ENCODE data around the gene LCAT.
A peak's percentile ranks its signal among the peaks of the same experiment; 100 is the strongest.

LCAT gene

GRCh38 chr16:67943619-67944504 lies at the start of gene LCAT:
LCAT (minus strand) TSS chr16:67944120; CDS start chr16:67944101, 19 bp downstream.
- Histone ChIP-seq H3K36me3 (replicated peaks; ENCODE audit: low read depth, low read length) (peaks cover 42% of the 10 kb centered on the region), H3K4me1 (ENCODE audit: low read length) (no peaks in the 10 kb centered on the region), H3K9ac (ENCODE audit: low read length) (no peak within 1 kb of the TSS), H4K20me1 (ENCODE audit: insufficient read depth, low read length) (peaks cover 18% of the 10 kb centered on the region; the same call in 1 of the 2 replicates), H3K27me3 (ENCODE audit: low read depth, low read length) (no peaks in the 10 kb centered on the region), H3K4me2 (ENCODE audit: low read length) (no peak within 1 kb of the TSS), H3K27ac (ENCODE audit: low read length) (no peak within 1 kb of the TSS), H3K9me3 (ENCODE audit: insufficient read depth, low read length) (no peaks in the 10 kb centered on the region), H3K79me2 (ENCODE audit: low read length) (peaks cover 6% of the 10 kb centered on the region; the same call in 1 of the 2 replicates), H3K4me3 (ENCODE audit: low read length) (no peak within 1 kb of the TSS), H2AFZ (ENCODE audit: low read depth, low read length) (no peak within 1 kb of the TSS)
- no peak for TF ChIP-seq EZH2phosphoT487 (IDR thresholded peaks at IDR 0.05; ENCODE audit: low read depth)

DNA sequence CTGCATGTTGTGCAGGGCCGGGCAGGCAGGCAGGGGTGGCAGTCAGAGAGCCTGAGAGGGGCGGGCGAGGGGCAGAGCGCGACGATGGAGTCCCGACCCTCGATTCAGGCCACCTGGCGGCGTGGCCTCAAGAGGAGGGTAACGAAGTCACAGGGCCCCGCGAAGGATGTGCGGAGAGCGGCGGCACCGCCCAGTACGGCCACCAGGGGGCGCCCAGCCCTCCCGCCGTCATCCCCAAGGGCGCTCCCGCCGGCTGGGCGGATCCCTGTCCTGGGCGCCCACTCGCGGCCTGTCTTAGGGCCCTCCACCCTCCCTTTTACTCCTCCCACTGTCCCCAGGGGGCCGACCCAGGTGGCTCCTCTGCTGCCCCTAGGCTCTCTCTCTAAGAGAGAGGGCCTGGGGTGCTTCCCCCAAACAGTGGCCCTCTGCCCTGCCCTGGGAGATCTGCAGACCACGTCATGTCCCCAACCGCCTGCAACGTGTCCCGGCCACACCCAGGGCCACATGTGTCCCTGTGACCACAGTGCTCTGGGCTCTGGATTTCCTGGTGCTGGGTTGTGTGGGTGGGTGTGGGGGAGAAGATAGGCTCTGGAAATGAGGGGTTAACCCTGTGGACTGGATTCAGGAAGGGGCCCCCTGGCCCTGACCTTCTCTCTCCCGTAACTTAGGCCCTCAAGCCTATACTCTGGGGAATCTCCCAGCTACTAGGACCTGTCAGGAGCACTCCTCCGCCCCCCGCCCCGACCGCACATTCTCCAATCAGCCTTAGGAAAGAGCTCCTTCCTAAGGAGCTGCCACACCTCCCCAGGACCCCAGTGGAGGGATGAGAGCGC lies 49.5 kb upstream of the LCAT start:
- peak overlapping the region; percentile 73 for H3K4me3 ChIP-seq (ENCODE audit: low read length)
- peak overlapping the region; percentile 72 for H3K9ac ChIP-seq (ENCODE audit: low read length)
- no peak for TF ChIP-seq EZH2phosphoT487 (IDR thresholded peaks at IDR 0.05; ENCODE audit: low read depth)
- TF ChIP-seq, protein P1, sequence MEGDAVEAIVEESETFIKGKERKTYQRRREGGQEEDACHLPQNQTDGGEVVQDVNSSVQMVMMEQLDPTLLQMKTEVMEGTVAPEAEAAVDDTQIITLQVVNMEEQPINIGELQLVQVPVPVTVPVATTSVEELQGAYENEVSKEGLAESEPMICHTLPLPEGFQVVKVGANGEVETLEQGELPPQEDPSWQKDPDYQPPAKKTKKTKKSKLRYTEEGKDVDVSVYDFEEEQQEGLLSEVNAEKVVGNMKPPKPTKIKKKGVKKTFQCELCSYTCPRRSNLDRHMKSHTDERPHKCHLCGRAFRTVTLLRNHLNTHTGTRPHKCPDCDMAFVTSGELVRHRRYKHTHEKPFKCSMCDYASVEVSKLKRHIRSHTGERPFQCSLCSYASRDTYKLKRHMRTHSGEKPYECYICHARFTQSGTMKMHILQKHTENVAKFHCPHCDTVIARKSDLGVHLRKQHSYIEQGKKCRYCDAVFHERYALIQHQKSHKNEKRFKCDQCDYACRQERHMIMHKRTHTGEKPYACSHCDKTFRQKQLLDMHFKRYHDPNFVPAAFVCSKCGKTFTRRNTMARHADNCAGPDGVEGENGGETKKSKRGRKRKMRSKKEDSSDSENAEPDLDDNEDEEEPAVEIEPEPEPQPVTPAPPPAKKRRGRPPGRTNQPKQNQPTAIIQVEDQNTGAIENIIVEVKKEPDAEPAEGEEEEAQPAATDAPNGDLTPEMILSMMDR (IDR thresholded peaks at IDR 0.05; ENCODE audit: low read depth, low read length) = peak; percentile 83
- H3K4me2 ChIP-seq (ENCODE audit: low read length) = peak overlapping the region; percentile 97
- no peaks in the 10 kb centered on the region for H3K79me2 ChIP-seq (ENCODE audit: low read length)
- peaks cover 54% of the 10 kb centered on the region for H3K4me1 ChIP-seq (ENCODE audit: low read length)
- H2AFZ ChIP-seq (ENCODE audit: low read depth, low read length) = peak overlapping the region; percentile 96
- H3K27me3 ChIP-seq (ENCODE audit: low read depth, low read length) = no peaks in the 10 kb centered on the region
- H3K36me3 ChIP-seq (replicated peaks; ENCODE audit: low read depth, low read length) = no peaks in the 10 kb centered on the region
- H4K20me1 ChIP-seq (ENCODE audit: insufficient read depth, low read length) = no peaks in the 10 kb centered on the region
- no peaks in the 10 kb centered on the region for H3K9me3 ChIP-seq (ENCODE audit: insufficient read depth, low read length)
- peak overlapping the region; percentile 29 for H3K27ac ChIP-seq (ENCODE audit: low read length)

GRCh38 chr16:67992661-67993206 lies 48.8 kb upstream of the LCAT start:
- TF ChIP-seq, protein P1 (IDR thresholded peaks at IDR 0.05; ENCODE audit: low read depth, low read length) = no peak
- TF ChIP-seq EZH2phosphoT487 (IDR thresholded peaks at IDR 0.05; ENCODE audit: low read depth) = no peak
- no peaks in the 10 kb centered on the region for H3K9me3 ChIP-seq (ENCODE audit: insufficient read depth, low read length)
- H3K79me2 ChIP-seq (ENCODE audit: low read length) = no peaks in the 10 kb centered on the region
- peak overlapping the region; percentile 96; the same call in 1 of the 2 replicates for H2AFZ ChIP-seq (ENCODE audit: low read depth, low read length)
- H3K27ac ChIP-seq (ENCODE audit: low read length) = no peak overlapping the region
- no peaks in the 10 kb centered on the region for H3K27me3 ChIP-seq (ENCODE audit: low read depth, low read length)
- peak overlapping the region; percentile 73 for H3K4me3 ChIP-seq (ENCODE audit: low read length)
- no peaks in the 10 kb centered on the region for H4K20me1 ChIP-seq (ENCODE audit: insufficient read depth, low read length)
- peaks cover 54% of the 10 kb centered on the region for H3K4me1 ChIP-seq (ENCODE audit: low read length)
- peak overlapping the region; percentile 49; the same call in 1 of the 2 replicates for H3K9ac ChIP-seq (ENCODE audit: low read length)
- peak overlapping the region; percentile 97 for H3K4me2 ChIP-seq (ENCODE audit: low read length)
- H3K36me3 ChIP-seq (replicated peaks; ENCODE audit: low read depth, low read length) = no peaks in the 10 kb centered on the region

DNA sequence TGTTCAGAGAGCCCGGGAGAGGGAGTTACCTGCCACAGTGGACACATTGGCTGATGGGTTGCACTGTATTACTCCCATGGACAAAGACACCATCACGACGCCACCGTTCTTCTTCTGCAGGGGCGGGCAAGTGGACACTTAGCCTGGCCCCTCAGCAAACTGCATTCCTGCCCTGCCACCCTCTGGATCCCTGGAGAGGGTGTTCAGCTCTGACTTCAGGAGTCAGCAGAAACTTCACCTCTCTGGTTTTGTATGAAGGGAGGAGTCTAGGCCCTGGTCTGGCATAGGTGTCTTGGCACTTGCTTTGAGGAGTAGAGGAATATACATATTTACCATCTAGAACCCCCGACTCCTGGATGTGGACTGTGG lies 46.1 kb upstream of the LCAT start:
- peak overlapping the region; percentile 38 for H3K4me2 ChIP-seq (ENCODE audit: low read length)
- no peaks in the 10 kb centered on the region for H3K79me2 ChIP-seq (ENCODE audit: low read length)
- H3K4me3 ChIP-seq (ENCODE audit: low read length) = no peak overlapping the region
- peak overlapping the region; percentile 33 for H3K27ac ChIP-seq (ENCODE audit: low read length)
- H3K9ac ChIP-seq (ENCODE audit: low read length) = no peak overlapping the region
- H3K36me3 ChIP-seq (replicated peaks; ENCODE audit: low read depth, low read length) = no peaks in the 10 kb centered on the region
- peak overlapping the region; percentile 26; the same call in 1 of the 2 replicates for H2AFZ ChIP-seq (ENCODE audit: low read depth, low read length)
- H3K4me1 ChIP-seq (ENCODE audit: low read length) = peaks cover 51% of the 10 kb centered on the region
- H4K20me1 ChIP-seq (ENCODE audit: insufficient read depth, low read length) = no peaks in the 10 kb centered on the region
- no peaks in the 10 kb centered on the region for H3K27me3 ChIP-seq (ENCODE audit: low read depth, low read length)
- TF ChIP-seq, protein P1 (IDR thresholded peaks at IDR 0.05; ENCODE audit: low read depth, low read length) = no peak
- no peak for TF ChIP-seq EZH2phosphoT487 (IDR thresholded peaks at IDR 0.05; ENCODE audit: low read depth)
- H3K9me3 ChIP-seq (ENCODE audit: insufficient read depth, low read length) = no peaks in the 10 kb centered on the region
